GM19467 (cell line): ENCODE results near the gene GRIFIN.

Experiments used
- ATAC-seq: cut with Tn5 transposase; IDR thresholded peaks from one replicate; pipeline ENCODE4 v1.9.1; 2021; ENCODE audit warnings: mild to moderate bottlenecking, moderate library complexity; ENCODE audit not compliant: unreplicated experiment

The GRIFIN gene

DNA sequence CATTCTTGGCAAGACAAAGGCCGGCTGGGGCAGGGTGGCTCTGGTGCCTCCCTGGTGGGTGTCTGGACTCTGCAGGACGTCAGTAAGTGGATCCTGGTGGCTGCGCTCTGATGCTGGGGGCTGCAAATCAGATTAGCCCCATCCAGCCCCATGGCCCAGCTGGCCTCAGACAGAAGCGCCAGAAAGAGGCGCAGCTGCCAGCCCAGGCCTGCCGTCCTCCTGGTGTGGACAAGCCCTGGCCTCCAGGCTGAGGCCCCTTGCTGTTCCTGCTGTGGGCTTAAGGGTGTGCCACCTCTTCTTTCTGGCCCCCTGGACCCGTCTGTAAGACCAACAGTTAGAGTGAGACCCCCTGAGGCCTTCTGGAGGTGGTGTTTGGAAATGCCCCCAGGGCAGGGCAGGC lies 37.5 kb upstream of the GRIFIN start:
- no peak for ATAC-seq

DNA sequence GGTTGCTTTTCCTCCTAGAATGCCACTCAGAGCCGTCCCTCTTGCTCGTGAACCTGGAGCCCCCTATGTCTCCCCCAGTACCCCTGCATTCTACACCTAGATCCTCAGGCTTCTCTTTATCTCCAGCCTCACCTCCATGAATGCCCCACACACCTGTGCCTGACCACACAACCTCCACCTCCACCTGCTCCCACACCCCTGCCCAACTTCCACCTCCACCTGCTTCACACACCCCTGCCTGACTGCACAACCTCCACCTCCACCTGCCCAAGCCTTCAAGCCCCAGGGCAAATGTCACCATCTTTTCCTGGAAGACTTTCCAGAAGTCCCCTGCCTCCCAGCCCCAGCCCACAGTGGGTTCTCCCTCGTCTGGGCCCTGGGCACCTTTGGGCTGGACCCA lies 36.5 kb upstream of the GRIFIN start:
- no peak for ATAC-seq

DNA sequence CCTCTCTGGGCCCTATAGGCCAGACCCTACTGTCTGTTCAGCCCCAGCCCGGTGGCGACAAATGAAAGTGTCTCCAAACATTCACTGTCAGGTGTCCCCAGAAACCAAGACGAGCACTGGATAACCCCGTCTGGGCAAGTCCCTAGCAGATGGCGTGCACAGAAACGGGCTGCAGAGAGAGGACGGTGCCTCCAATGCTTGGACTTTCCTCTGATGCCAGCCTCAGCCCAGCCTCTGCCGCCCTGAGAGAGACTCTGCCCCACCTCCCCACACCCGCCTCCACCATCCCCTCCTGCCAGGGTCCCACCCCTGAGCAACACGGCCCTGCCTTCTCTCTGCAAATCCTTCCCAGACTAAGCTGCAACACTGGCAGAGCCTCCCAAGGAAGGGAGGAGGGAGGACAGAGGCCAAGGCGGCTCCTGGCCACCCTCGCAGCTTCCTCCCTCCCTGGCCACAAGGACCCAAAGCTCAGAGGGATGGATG lies 36.0 kb upstream of the GRIFIN start:
- no peak for ATAC-seq

DNA sequence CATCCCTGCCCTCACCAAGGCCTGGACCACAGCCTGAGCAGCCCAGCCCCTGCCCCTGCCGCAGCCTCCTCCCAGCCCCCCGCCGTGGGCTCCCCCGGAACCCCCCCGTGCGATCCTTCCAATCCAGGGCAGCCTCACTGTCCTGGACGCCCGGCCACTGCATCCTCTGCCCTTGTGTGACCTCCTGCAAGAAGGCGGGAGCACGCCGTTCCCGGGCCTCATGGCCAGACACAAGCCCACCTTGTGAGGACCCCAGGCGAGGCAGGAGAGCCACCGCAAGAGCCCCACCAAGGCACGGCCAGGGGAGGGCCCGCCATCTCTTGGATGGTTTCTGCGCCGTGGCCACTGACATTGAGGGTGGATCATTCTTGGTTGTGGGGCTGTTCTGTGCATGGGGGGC lies 35.6 kb upstream of the GRIFIN start:
- ATAC-seq: no peak

DNA sequence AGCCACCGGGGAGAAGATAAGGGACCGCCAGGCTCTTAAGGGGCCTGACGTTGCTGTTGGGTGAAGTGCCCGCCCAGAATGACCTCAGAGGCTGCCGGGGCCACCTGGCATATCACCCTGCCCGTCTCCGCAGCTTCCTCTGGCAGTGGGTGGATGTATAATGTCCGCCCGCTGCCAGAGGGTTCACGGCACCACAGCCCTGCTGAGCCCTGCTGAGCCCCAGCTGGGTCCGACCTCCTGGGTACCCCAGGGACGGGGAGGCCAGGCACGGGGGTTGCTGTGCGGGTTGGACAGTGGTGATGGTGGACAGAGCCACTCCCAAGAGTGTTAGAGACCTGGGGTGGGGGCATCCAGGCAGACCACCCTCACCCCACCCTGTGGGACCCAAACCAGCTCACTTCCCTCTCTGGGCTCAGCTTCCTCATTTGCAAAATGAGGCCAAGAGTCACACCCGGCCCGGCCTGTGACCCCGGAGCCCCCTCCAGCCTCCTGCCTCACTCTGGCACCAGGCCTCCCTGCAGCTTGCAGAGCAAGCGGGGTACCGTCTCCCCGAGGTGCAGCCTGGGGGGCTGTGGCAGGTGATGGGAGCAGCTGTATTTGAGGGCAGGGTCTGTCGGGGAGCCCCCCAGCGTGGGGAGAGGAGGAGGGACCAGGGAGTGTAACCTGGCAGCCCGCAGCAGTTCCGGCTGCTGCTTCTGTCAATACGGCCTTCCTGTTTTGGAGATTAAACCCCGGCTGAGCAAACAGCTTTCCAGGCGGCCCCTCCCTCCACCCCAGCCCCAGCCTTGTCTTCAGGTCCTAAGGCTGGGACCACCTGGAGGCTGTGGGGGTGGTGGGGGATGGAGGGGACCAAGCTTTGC lies 34.9 kb upstream of the GRIFIN start:
- no peak for ATAC-seq

DNA sequence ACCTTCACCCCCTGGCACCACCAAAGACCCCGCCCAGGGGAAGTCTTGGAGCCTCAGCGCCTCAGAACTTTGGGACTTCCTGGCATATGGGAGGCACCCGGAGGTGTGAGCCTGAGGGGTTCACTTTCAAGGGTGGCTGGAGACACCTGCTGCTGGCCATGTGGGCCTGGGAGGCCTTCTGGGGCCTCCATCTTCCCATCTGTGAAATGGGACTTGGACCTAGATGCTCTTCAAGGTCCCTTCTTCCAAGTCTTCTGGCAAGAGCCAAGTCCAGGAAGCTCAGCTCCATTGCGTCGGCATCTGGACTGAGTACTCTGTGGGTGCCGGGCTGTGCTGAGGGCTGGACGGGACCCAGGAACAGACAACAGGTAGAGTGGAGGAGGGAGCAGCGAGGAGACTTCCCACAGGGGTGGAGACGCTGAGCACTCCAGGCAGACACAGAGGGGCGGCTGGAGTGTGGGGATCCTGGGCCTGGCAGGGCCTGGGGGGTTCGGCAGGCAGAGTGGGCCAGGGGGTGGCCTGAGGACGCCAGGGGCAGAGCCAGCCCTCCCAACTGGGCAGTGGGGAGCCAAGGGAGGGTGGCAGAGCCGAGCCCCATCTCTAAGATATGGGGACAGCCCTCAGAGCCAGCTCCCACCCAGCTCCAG lies 34.1 kb upstream of the GRIFIN start:
- ATAC-seq: no peak

DNA sequence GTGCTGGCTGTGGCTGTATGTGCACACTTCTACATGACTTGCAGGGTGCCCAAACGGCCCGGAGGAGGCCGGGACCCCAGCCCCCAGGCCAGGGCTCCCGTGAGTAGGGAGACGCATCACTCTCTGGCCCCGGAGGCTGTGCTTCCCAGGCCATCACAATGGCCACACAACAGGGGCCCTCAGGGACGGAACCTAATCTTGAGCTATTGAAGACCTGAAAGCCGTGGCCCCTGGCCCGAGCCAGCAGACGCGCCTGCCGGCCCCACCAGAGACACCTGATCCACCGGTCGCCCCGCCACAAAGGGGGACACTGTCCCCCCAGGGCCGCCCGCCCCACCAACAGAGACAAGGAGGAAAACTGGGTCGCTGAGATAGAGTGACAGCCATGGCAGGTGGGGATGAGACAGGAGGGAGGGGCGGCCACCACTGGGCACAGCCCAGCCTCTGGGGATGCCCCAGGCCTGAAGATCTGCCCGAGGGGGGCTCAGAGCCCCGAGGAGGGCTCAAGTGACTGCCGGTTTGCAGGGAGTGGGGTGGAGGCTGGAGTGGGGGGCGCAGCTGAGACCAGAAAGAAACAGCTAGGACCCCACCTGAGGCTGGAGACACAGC lies 33.2 kb upstream of the GRIFIN start:
- ATAC-seq: no peak

DNA sequence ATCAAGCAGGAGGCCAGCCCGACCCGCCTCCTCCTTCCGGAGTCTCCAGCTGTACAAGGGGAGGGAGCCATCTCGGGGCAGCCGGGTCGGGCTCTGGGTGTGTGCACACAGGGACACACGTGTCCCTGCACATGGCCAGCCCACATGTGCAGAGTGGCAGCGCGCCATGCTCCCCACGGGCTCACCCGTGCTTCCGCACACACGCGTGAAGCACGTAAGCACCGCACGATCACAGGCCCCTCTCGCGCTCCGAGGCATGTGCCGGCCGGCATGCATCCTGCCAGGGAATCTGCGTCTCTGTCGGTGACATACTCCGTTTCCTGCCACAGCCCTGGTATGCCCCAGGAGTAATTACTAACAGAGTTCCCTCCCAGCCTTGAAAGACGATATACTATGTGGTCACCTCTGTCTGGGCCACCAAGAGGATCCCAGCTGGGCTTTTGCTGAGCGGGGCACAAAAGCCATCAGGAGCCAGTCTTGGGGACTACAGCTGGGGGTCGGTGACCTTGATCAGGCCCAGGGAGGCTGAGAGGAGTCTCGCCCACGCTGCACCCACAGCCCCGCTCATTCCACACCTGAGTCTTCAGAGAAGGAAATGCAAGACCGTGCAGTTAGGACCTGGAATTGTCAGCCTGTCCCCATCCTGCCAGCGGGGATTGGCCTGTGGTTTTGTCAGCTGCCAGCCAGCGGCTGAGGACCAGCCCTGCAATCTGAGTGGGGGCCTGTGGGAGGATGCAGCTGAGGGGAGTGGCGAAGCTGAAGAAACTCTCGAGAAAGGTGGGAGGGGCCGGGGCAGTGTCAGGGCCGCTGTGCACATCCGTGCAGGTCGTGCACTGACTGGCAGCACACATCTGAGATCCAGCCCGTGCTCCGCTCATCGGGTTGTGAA lies 32.4 kb upstream of the GRIFIN start:
- ATAC-seq: no peak

DNA sequence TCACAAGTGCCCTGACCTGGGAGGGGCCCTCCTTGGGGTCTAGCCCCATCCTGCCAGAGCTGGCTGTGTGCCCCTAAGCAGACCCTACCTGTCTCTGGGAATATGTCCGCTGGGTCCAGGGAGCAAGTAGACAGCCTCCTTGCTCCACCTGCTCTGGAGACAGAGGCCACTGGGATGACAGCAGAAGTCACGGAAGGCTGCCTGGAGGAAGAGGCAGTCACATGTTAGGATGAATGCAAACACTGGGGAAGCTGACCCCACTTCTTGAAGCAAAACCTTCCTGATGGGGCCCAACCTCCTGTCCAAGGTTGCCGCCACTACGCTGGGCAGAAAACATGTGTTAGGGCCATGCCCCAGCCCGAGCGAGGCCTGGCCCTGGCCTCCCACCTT lies 31.7 kb upstream of the GRIFIN start:
- no peak for ATAC-seq

DNA sequence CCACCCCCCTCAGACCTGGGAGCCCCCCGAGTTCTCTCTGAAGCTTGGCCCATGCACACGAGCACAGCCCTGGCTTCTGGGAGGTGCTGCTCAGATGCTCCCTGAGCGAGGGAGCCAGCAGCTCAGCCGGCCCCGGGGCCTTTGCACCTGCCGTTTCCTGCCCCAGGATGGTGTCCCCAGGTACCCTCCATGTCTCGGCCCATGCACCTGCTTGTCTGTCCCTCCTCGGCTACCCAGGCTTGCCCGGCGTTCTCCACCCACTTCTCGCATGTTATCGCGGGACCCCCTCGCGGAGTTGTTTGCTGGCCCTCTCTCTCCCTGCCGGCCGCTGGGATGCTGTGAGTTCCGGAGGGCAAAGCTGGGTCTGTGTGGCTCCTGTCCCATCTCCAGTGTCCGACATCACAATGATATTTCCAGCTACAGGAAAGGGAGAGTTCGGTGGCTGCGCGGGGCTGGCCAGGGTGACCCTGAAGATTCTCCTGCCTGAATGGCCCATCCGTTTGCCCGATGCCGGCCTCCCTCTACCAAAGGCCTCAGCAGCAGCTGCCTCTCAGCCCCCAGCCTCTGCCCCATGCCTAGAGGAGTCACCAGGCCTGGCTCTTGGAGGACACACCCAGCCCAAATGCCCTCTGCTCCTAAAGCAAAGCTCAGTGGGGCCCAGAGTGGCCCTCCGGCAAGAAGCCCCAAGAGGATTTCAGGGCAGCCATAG lies 31.2 kb upstream of the GRIFIN start:
- no peak for ATAC-seq

DNA sequence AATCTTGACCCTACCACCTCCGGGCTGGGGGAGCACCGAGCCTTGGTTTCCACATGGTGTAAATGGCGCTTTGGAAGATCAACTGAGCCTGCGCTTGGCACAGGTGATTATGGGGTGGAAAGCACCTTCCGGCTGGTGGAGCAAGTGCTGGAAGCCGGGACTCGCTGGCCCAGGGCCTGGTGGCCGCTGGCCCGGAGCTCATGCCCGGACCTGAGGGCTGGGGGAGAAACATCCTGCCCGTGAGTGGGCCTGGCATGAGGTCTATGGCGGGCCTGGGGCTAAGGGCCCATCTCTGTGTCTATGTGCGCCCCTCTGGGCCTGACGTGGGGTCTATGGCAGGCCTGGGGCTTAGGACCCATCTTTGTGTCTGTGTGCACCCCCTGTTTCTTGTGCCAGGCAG lies 29.2 kb upstream of the GRIFIN start:
- no peak for ATAC-seq

DNA sequence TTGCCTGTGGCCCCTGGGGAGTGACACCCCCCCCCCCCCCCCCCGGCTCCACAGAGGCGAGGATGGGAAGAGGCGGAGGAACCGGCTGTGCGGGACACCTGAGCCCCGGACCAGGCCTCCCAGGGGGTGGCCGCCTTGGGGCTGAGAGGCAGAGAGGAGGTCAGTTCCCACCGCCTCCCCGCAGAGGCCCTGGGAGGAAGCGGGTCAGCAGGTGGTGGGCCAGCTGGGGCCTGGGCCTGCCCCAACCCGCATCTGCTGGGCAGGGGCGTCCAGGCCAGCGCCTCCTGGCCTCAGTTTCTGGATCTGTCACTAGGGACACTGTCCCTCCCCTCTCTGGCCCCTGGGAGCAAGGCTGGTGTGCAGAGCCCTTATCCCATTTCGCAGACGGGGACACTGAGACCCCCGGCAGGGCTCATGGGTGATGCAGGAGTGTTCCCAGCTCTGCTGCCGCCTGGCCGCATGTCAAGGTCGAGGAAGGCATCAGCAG lies 28.7 kb upstream of the GRIFIN start:
- ATAC-seq: no peak

DNA sequence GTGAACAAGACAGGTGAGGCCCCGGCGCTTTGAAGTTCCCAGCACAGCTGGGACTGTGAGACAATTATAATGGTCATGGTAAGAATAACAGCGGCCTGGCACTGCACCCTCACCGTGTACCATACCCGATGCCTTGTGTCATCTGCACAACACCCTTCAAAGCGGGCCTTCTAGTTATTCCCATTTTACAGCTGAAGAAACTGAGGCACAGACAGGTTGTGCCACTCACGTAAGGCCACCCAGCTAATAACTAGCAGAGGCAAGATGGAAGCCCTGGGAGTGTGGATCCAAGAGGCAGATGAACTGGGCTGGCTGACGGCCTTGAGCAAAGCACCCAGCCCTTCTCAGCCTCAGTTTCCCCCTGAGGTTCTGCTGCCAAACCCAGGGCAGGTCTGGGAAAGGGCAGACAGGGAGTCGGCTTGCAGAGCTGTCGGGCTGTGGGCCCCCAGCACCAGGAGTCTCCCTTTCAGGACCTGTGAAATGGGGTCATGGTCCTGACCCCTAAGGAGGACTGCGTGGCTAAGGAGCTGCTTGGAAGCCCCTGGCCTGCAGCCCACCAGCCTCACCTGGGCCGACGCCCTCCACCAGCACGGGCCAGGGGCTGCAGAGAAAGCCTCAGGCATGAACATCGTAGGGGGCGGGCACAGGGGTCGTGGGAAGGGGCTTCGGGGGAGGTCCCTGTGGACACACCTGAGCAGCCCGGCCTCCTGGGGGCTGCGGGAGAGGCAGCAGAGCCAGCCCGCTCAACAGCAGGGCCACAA lies 28.1 kb upstream of the GRIFIN start:
- ATAC-seq: no peak

DNA sequence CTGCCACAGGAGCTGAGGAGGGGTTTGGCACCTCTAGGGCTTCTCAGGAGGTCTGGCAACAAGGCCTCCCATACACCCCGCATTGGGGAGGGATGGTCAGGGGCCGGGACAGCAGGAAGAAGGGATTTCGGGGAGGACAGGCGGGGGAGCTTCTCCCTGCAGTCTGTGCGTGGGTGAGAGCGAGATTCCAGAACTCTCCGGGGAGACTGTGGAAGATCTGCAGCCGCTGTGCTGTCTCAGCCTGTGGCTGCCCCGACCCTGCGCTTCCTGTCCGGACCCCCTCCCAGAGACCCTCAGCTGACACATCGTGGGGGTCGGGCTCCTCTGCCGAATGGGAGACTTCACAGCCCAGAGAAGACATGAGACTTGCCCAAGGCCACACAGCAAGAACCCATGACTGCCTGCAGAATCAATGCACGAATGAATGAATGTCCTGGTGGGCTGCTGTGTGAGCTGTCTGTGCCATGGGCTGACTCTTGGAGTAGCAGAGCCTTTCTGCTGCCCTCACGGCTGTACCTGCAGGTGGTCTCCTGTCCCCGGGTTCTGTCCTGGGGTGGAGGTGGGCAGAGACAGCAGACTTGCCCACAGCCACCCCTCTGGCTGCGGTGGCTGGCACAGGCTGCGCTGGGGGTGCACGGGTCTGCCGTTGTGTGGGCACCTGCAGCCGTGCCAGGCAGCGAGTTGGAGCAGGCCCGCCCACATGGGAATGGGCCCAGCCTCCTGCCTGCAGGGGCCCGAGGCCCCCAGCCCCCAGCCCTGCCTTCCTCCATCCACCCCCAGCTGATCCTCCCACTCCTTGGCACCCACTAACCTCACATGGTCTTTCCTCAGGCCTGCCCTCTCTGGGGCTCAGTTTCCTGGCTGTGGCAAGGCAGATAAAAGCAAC lies 27.1 kb upstream of the GRIFIN start:
- no peak for ATAC-seq

DNA sequence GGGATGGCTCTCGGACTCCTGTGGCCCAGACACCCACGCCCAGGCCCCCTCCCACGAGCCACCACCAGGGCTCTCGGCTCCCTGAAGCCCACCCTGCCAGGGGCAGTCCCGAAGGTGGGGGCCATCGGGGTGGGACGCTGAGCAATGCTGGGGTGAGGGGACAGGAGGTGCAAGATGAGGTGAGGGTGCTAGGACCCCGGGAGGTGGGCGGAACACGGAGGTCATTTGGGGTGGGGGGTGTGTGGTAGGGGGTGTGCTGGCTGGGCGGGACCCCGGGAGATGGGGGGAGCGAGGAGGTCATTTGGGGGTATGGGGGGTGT lies 26.4 kb upstream of the GRIFIN start:
- no peak for ATAC-seq

DNA sequence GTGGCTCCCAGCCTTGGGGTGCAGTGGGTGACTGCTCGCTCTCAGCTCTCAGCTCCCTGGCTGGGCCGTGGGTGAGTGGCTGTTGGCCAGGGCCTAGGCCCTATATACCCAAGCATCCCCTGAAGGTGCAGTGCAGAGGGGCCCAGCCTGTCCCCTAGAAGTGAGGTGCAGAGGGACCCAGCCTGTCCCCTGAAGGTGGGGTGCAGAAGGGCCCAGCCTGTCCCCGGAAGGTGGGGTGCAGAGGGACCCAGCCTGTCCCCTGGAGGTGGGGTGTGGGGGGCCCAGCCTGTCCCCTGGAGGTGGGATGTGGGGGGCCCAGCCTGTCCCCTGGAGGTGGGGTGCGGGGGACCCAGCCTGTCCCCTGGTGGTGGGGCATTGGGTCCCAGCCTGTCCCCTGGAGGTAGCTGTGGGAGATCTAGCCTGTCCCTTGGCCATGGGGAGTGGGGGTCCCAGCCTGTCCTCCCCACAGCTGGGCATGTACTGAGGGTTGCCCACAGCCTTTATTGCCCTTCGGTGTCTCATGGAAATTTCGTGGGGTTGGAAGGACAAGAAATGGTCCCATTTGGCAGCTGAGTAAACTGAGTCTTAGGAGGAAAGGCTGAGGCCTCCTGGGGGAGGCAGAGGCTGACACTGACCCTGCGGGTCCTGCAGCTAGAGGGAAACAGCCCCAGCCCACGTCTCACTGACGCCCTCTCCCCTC lies 25.9 kb upstream of the GRIFIN start:
- no peak for ATAC-seq

DNA sequence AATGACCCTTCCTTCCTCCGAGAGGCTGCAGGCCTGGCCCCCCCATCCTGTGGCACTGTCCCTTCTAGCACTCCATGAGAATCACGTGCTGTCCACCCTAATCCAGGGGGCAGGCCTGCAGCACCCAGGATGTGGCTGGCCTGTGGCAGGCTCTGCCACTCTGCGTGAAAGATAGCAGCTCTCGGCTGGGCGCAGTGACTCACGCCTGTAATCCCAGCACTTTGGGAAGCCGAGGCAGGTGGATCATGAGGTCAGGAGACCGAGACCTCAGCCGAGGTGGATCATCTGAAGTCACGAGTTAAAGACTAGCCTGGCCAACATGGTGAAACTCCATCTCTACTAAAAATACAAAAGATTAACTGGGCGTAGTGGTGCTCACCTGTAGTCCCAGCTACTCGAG lies 24.5 kb upstream of the GRIFIN start:
- ATAC-seq: no peak
